Activated CD8-positive, alpha-beta memory T cell treated with anti-CD3 and anti-CD28 coated beads for 24 hours (primary cell): ENCODE measurements around the gene DUSP5.
A peak's percentile ranks its signal among the peaks of the same experiment; 100 is the strongest.

Source experiments
- DNase-seq: peaks from one replicate; pipeline ENCODE4 v3.0.0-alpha.2; 2020

DUSP5 gene

GRCh38 chr10:110497438-110498086, at the start of gene DUSP5:
Gene DUSP5 (plus strand): TSS chr10:110497907. CDS start chr10:110498122, 215 bp downstream.
- DNase-seq, result peak; percentile 99

- peak; percentile 35 for DNase-seq
Measured at GRCh38 chr10:110448682-110449418, 48.9 kb upstream of the DUSP5 start.

- DNase-seq, result peak; percentile 68
Measured at GRCh38 chr10:110455446-110455845, 42.3 kb upstream of the DUSP5 start.

GRCh38 chr10:110456046-110456445, 41.7 kb upstream of the DUSP5 start:
- peak; percentile 57 for DNase-seq

- DNase-seq, result peak; percentile 53
Measured at GRCh38 chr10:110456523-110457091, 41.1 kb upstream of the DUSP5 start.

GRCh38 chr10:110457851-110458250, 39.9 kb upstream of the DUSP5 start:
- DNase-seq, result peak; percentile 21

- peak; percentile 51 for DNase-seq
Measured at GRCh38 chr10:110458266-110458920, 39.3 kb upstream of the DUSP5 start.

GRCh38 chr10:110459600-110459999, 38.1 kb upstream of the DUSP5 start:
- DNase-seq, result no peak

- DNase-seq, result peak; percentile 68
Measured at GRCh38 chr10:110460111-110460809, 37.4 kb upstream of the DUSP5 start.

- no peak for DNase-seq
Measured at GRCh38 chr10:110461088-110461487, 36.6 kb upstream of the DUSP5 start.

- peak; percentile 21 for DNase-seq
Measured at GRCh38 chr10:110461530-110461929, 36.2 kb upstream of the DUSP5 start.

GRCh38 chr10:110462166-110463095, 35.3 kb upstream of the DUSP5 start:
- DNase-seq, result peak; percentile 28

GRCh38 chr10:110468258-110468657, 29.4 kb upstream of the DUSP5 start:
- DNase-seq, result peak; percentile 11

- peak; percentile 17 for DNase-seq
Measured at GRCh38 chr10:110470541-110470940, 27.2 kb upstream of the DUSP5 start.

GRCh38 chr10:110471566-110472139, 26.1 kb upstream of the DUSP5 start:
- DNase-seq, result peak; percentile 32

GRCh38 chr10:110474017-110474416, 23.7 kb upstream of the DUSP5 start:
- no peak for DNase-seq

- no peak for DNase-seq
Measured at GRCh38 chr10:110474826-110475225, 22.9 kb upstream of the DUSP5 start.

- DNase-seq, result no peak
Measured at GRCh38 chr10:110475722-110476515, 21.8 kb upstream of the DUSP5 start.

- DNase-seq, result no peak
Measured at GRCh38 chr10:110479710-110480109, 18.0 kb upstream of the DUSP5 start.

GRCh38 chr10:110480387-110480786, 17.3 kb upstream of the DUSP5 start:
- DNase-seq, result no peak
